HepG2 (cell line): ENCODE measurements around the gene APOBEC3B. TPM values are rescaled to one million over a fixed set of nuclear protein-coding genes. Genes with fewer than 3 reads are reported as not detected.
A peak's percentile ranks its signal among the peaks of the same experiment; 100 is the strongest.

Experiments
- AHDC1 ChIP-seq: sonication (generic); formaldehyde crosslinking; IDR thresholded peaks from 2 replicates; pipeline ENCODE4 v1.5.1; 2020; ENCODE audit warnings: mild to moderate bottlenecking, missing genetic modification reagents, borderline replicate concordance
- HMGXB4 ChIP-seq, 2 experiments: sonication (generic) in 1 of 2; formaldehyde crosslinking in 1 of 2; IDR thresholded peaks; 2 replicates each; pipeline versions ENCODE4 v1.4.0 to v1.6.1; 2018 to 2020; ENCODE audit warnings: missing genetic modification reagents in 2 of 2, borderline replicate concordance in 1 of 2, low read depth in 1 of 2, mild to moderate bottlenecking in 1 of 2, missing biosample characterization in 1 of 2
- KDM2A ChIP-seq: sonication (generic); formaldehyde crosslinking; IDR thresholded peaks from 2 replicates; pipeline ENCODE4 v1.4.0; 2020; ENCODE audit warnings: low read depth, missing genetic modification reagents, borderline replicate concordance
- NFRKB ChIP-seq: fragments of 450-650 bp; IDR thresholded peaks from 2 replicates; pipeline ENCODE4 v1.6.1; 2017
- PITX1 ChIP-seq: sonication (generic); formaldehyde crosslinking; IDR thresholded peaks from 2 replicates; pipeline ENCODE4 v1.5.1; 2020; ENCODE audit warnings: mild to moderate bottlenecking, missing genetic modification reagents
- POLR2AphosphoS2 ChIP-seq: IDR thresholded peaks from 2 replicates; pipeline ENCODE4 v1.6.1; 2011; ENCODE audit warnings: low read depth, low read length, improper control_type of control experiment
- SNAPC2 ChIP-seq: sonication (generic); formaldehyde crosslinking; IDR thresholded peaks from 2 replicates; pipeline ENCODE4 v1.8.1; 2022; ENCODE audit warnings: mild to moderate bottlenecking, missing genetic modification reagents
- STAG1 ChIP-seq: sonication (generic); formaldehyde crosslinking; IDR thresholded peaks from 2 replicates; pipeline ENCODE4 v1.4.0; 2020; ENCODE audit warnings: missing genetic modification reagents
- ZMYM3 ChIP-seq: sonication (generic); formaldehyde crosslinking; IDR thresholded peaks from 2 replicates; pipeline ENCODE4 v1.5.1; 2020; ENCODE audit warnings: mild to moderate bottlenecking, missing genetic modification reagents
- ZNF142 ChIP-seq: sonication (generic); formaldehyde crosslinking; IDR thresholded peaks from 2 replicates; pipeline ENCODE4 v1.4.0; 2020; ENCODE audit warnings: missing genetic modification reagents
- ZNF263 ChIP-seq: sonication (generic); formaldehyde crosslinking; IDR thresholded peaks from 2 replicates; pipeline ENCODE4 v1.4.0; 2020; ENCODE audit warnings: missing genetic modification reagents
- ZNF777 ChIP-seq: sonication (generic); formaldehyde crosslinking; IDR thresholded peaks from 2 replicates; pipeline ENCODE4 v1.4.0; 2020; ENCODE audit warnings: missing genetic modification reagents
- polyA plus RNA-seq, 8 experiments: library from polyadenylated mRNA; depleted of rRNA in 3 of 8; stranded (reverse) in 7 of 8; unstranded in 1 of 8; fragments of >200 nt; fragmentation: Illumina TruSeq in 4 of 8; extraction: Trizol in 4 of 8; gene quantifications; 2 replicates each; pipeline versions ENCODE4 v1.2.1 to v1.2.3, GENCODE V29; 2011 to 2016; ENCODE audit warnings: low read depth in 4 of 8, missing spikeins in 1 of 8, mixed read lengths in 1 of 8; ENCODE audit not compliant: insufficient read depth in 1 of 8
- total RNA-seq, 5 experiments: library from RNA; depleted of rRNA; stranded (reverse); fragments of >200 nt; fragmentation: Illumina TruSeq; extraction: Trizol; gene quantifications; 2 replicates each; pipeline ENCODE4 v1.2.3, GENCODE V29; 2016; ENCODE audit warnings: low read depth in 1 of 5

APOBEC3B gene
- total and polyA plus RNA-seq, 2 of the 13 experiments (the other 11 are each of a cell fraction or from before 2014, with no cell fraction given), result 6.7 to 8.8 TPM

GRCh38 chr22:38981005-38981991, 849 bp upstream of the APOBEC3B start (continued):
- TF ChIP-seq KDM2A (CRISPR knock-in tag) (peak; percentile 6; the same call in 1 of the 2 replicates), AHDC1 (CRISPR knock-in tag) (no peak), NFRKB (no peak), HMGXB4 (CRISPR knock-in tag; IDR thresholded peaks at IDR 0.05; ENCODE audit: borderline replicate concordance in 1 of 2, low read depth in 1 of 2) (peak in 1 of 2 experiments; percentile 54; a peak in 1 of 4 replicates), ZMYM3 (CRISPR knock-in tag) (0 out of 2 replicates have a peak, but pooled peaks have one; percentile 6), POLR2AphosphoS2 (no peak), ZNF263 (CRISPR knock-in tag) (peak; percentile 87), PITX1 (peak; percentile 7; the same call in 1 of the 2 replicates), SNAPC2 (CRISPR knock-in tag) (no peak), ZNF777 (CRISPR knock-in tag) (peak; percentile 91), ZNF142 (CRISPR knock-in tag) (peak; percentile 27; the same call in 1 of the 2 replicates), STAG1 (peak; percentile 49)
